ENCODE measurements around the gene USP7. TPM values are rescaled to one million over a fixed set of nuclear protein-coding genes. Genes with fewer than 3 reads are reported as not detected.

Gene USP7
- total RNA-seq, 1 donor from 2014 or later, result 136 TPM

DNA sequence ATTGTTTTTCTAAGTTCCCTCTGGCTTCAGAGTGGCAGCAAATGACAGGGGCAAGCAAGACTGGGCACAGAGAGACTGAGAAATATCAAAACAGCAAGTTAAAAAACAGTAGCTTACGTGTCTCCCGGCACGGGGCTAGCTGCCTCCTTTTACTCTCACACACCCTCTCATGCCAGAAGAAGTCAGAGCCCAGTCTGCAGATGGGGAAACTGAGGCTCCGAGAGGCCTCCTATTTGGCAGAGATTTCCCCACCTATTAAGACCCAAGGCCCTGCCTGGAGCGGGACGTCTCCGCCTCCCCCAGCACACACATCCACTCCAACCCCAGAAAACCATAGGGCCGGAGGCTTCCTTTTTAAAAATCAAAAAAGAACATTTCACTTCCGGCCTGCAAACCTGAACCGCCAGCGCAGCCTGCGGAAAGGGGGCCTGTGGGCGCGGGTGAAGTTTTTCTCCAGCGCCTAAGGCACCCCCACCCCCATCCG, 95.7 kb downstream of the USP7 start:
- peaks cover 32% of the 10 kb centered on the region for H3K4me1 Mint-ChIP-seq
- DNase-seq (ENCODE audit: low spot score in 2 of 2, unreplicated experiment in 2 of 2), result no peak
- H3K36me3 Mint-ChIP-seq, result no peaks in the 10 kb centered on the region
- TF ChIP-seq, protein P1, sequence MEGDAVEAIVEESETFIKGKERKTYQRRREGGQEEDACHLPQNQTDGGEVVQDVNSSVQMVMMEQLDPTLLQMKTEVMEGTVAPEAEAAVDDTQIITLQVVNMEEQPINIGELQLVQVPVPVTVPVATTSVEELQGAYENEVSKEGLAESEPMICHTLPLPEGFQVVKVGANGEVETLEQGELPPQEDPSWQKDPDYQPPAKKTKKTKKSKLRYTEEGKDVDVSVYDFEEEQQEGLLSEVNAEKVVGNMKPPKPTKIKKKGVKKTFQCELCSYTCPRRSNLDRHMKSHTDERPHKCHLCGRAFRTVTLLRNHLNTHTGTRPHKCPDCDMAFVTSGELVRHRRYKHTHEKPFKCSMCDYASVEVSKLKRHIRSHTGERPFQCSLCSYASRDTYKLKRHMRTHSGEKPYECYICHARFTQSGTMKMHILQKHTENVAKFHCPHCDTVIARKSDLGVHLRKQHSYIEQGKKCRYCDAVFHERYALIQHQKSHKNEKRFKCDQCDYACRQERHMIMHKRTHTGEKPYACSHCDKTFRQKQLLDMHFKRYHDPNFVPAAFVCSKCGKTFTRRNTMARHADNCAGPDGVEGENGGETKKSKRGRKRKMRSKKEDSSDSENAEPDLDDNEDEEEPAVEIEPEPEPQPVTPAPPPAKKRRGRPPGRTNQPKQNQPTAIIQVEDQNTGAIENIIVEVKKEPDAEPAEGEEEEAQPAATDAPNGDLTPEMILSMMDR (IDR thresholded peaks at IDR 0.05; ENCODE audit: unreplicated experiment), result no peak
- H3K27me3 Mint-ChIP-seq (ENCODE audit: low read depth), result no peaks in the 10 kb centered on the region
- H3K27ac Mint-ChIP-seq, result peak overlapping the region; percentile 84
- peak overlapping the region; percentile 85 for H3K4me3 Mint-ChIP-seq
- H3K9me3 Mint-ChIP-seq, result no peaks in the 10 kb centered on the region

DNA sequence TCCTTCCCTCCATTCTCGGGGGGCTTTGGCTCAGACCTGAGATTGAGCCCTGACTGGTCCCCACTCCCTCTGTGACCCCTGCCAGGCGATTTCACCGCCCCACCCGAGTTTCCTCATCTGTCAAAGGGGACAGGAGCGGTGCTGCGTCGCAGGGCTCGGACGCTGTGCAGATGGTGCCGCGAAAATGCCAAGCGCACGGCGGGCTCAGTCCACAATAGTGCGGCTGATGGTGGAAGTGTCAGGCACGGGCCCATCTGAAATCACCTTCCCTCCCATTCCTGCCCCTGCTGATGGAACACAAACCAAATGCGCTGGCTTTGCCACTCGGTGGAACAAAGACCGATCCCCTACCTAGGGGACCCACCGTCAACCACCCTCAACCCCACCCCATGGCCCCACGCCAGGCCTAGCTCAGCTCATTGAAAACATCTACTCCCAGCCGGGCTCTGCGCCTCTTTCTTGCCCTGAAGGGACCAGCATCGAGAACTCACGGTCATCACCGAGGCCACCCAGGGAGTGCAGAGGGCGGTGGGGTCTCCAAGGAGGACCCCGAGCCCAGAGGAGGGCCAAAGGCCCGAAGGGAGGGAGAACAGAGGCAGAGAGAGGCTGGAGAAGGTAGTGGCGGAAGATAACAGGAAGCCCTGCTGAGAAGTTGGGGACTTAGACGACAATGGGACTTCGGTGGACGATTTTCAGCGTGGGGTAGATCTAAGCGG, 96.3 kb downstream of the USP7 start:
- H3K27me3 Mint-ChIP-seq (ENCODE audit: low read depth), result no peaks in the 10 kb centered on the region
- TF ChIP-seq, protein P1 (IDR thresholded peaks at IDR 0.05; ENCODE audit: unreplicated experiment), result no peak
- H3K4me1 Mint-ChIP-seq, result peaks cover 32% of the 10 kb centered on the region
- peak in 1 of 2 experiments; percentile 60 for DNase-seq (ENCODE audit: low spot score in 2 of 2, unreplicated experiment in 2 of 2)
- H3K9me3 Mint-ChIP-seq, result no peaks in the 10 kb centered on the region
- H3K36me3 Mint-ChIP-seq, result no peaks in the 10 kb centered on the region
- peak overlapping the region; percentile 85 for H3K4me3 Mint-ChIP-seq
- peak overlapping the region; percentile 84 for H3K27ac Mint-ChIP-seq

DNA sequence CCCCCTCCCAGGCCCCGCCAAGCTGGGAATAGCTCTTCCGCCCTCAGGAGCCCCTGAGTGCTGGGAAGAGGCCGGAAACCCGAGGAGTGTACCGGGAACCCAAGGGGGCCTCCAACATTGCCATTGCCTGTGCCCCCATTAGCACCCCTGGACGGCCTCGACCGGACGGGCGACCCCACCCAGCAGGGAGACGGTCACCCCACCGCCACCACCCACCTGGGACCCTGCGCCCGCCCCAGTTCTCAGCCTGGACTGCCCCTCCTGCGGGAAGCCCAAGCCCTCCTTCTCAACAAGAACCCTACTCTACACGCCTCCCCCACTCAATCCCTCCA, 96.9 kb downstream of the USP7 start:
- Mint-ChIP-seq H3K27me3 (ENCODE audit: low read depth) (no peaks in the 10 kb centered on the region), H3K9me3 (no peaks in the 10 kb centered on the region), H3K4me3 (peak overlapping the region; percentile 85), H3K4me1 (peaks cover 32% of the 10 kb centered on the region), H3K27ac (peak overlapping the region; percentile 84), H3K36me3 (no peaks in the 10 kb centered on the region)
- TF ChIP-seq, protein P1 (IDR thresholded peaks at IDR 0.05; ENCODE audit: unreplicated experiment), result no peak
- DNase-seq (ENCODE audit: low spot score in 2 of 2, unreplicated experiment in 2 of 2), result no peak

DNA sequence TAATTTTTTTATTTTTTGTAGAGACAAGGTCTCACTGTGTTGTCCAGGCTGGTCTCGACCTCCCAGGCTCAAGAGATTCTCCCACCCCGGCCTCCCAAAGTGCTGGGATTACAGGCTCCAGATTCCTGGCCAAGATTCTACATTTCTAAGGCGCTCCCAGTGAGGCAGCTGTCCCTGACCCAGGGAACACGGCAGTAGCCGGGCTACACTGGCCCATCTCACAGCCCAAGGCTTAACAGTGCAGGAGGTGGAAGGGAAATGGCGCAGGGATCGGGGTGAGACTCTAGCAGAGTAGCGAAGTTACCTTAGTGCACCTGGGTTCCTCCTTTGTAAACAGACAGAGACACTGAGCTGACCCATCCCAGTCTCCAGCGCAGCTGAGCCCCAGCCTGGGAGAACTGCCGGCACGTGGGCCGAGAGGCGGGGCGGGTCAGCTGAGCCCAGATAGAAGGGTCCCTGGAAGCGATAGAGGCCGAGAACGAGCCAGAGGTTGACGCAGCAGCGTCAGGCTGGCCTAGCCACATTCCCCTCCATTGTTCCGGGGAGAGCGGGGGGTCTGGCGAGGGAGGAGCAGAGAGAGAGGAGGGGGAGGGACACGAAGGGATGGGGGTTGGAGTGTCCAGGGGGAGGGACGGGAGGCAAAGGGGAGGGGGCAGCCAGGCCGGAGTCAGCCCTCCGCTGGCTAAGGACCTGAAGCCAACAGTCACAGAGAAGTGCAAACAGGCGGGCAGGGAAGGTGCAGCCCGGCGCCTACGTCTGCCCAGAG, 97.4 kb downstream of the USP7 start:
- TF ChIP-seq, protein P1 (IDR thresholded peaks at IDR 0.05; ENCODE audit: unreplicated experiment), result no peak
- no peaks in the 10 kb centered on the region for H3K36me3 Mint-ChIP-seq
- peak overlapping the region; percentile 85 for H3K4me3 Mint-ChIP-seq
- H3K9me3 Mint-ChIP-seq, result no peaks in the 10 kb centered on the region
- no peaks in the 10 kb centered on the region for H3K27me3 Mint-ChIP-seq (ENCODE audit: low read depth)
- H3K27ac Mint-ChIP-seq, result peak overlapping the region; percentile 82
- H3K4me1 Mint-ChIP-seq, result peaks cover 32% of the 10 kb centered on the region
- DNase-seq (ENCODE audit: low spot score in 2 of 2, unreplicated experiment in 2 of 2), result peak in 1 of 2 experiments; percentile 46

DNA sequence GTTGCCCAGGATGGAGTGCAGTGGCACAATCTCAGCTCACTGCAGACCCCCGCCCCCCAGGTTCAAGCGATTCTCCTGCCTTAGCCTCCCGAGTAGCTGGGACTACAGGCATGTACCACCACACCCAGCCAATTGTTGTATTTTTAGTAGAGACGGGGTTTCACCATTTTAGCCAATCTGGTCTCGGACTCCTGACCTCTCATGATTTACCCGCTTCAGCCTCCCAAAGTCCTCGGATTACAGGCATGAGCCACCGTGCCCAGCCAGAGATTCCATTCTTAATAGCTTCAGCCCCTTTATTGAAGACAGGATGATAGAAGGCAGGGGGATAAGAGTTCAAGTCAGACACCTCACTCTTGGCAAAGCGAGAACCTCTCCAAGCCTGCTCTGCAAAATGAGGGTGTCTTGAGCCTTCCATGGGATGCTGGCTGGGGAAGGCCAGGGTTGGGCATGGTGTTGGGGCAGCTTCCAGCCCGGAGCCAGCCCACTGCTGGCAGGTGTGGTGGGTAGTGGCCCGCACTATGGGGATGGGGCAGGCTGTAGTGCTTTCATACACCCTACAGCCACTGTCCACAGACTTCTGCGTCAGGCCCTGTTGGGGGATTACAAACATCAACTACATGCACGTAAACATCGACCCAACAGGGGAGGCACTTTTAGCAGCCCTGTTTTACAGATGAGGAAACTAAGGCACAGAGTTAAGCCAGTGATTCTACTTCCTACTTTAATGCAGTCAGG, 98.4 kb downstream of the USP7 start:
- DNase-seq (ENCODE audit: low spot score in 2 of 2, unreplicated experiment in 2 of 2), result no peak
- Mint-ChIP-seq H3K27me3 (ENCODE audit: low read depth) (no peaks in the 10 kb centered on the region), H3K4me3 (peak overlapping the region; percentile 24), H3K4me1 (peaks cover 32% of the 10 kb centered on the region), H3K9me3 (no peaks in the 10 kb centered on the region), H3K27ac (no peak overlapping the region), H3K36me3 (peaks cover 2% of the 10 kb centered on the region)
- TF ChIP-seq, protein P1 (IDR thresholded peaks at IDR 0.05; ENCODE audit: unreplicated experiment), result no peak
